Adrenal gland (tissue), 12 donors: ENCODE measurements around the gene OTUB2. TPM values are rescaled to one million over a fixed set of nuclear protein-coding genes. Genes with fewer than 3 reads are reported as not detected.

Source experiments
- DNase-seq, 7 donors: peaks; one replicate each; pipeline ENCODE4 v3.0.0-alpha.2; 2019 to 2020
- H3K27ac ChIP-seq, 5 donors: fragments of 200-600 bp; sonication (generic) in 4 of 5; 1 replicate in 3 of 5; 2 replicates in 2 of 5; pipeline versions ENCODE4 v1.5.1 to v1.8.0; 2016 to 2020; ENCODE audit warnings: mild to moderate bottlenecking in 1 of 5
- H3K27me3 ChIP-seq: fragments of 200-600 bp; 2 replicates; pipeline ENCODE4 v1.8.0; 2021
- H3K36me3 ChIP-seq, 2 donors: fragments of 200-600 bp; replicated peaks in 1 of 2; 1 replicate in 1 of 2; 2 replicates in 1 of 2; pipeline versions ENCODE4 v1.5.1 to v1.8.0; 2018 to 2022
- H3K4me1 ChIP-seq, 2 donors: fragments of 200-600 bp; replicated peaks in 1 of 2; 1 replicate in 1 of 2; 2 replicates in 1 of 2; pipeline versions ENCODE4 v1.5.1 to v1.8.0; 2018 to 2021
- H3K4me3 ChIP-seq, 4 donors: fragments of 200-600 bp; sonication (generic) in 3 of 4; one replicate each; pipeline ENCODE4 v1.5.1; 2016 to 2018
- H3K9me3 ChIP-seq, 3 donors: fragments of 200-600 bp; sonication (generic) in 1 of 3; replicated peaks in 1 of 3; 1 replicate in 2 of 3; 2 replicates in 1 of 3; pipeline versions ENCODE4 v1.5.1 to v1.8.0; 2016 to 2021
- CTCF ChIP-seq, 6 experiments: fragments of 450-650 bp in 4 of 6; fragments of 200-600 bp in 2 of 6; sonication (generic) in 1 of 6; IDR thresholded peaks; 1 replicate in 5 of 6; 2 replicates in 1 of 6; pipeline versions ENCODE4 v1.5.1 to v1.8.0; 2016 to 2021; ENCODE audit warnings: antibody characterized with exemption in 6 of 6, mild to moderate bottlenecking in 2 of 6, moderate library complexity in 1 of 6
- POLR2A ChIP-seq, 2 donors: fragments of 450-650 bp; IDR thresholded peaks; one replicate each; pipeline ENCODE4 v1.6.1; 2017; ENCODE audit warnings: antibody characterized with exemption in 2 of 2, mild to moderate bottlenecking in 2 of 2, moderate library complexity in 1 of 2
- WGBS, 4 donors: extraction: QIAGEN DNeasy Blood & Tissue Kit in 2 of 4; methylation state at CpG; one replicate each; pipeline versions ENCODE4 v1.1.5 to v1.1.7; 2013 to 2017; 5-methylcytosine and 5-hydroxymethylcytosine counted together
- intact Hi-C, 2 donors: fragments of 100-400 bp; cut with DNase I; formaldehyde crosslinking; loops; one replicate each; pipeline versions ENCODE4 v1.14.1 to v1.15.0; 2022 to 2023
- polyA plus RNA-seq, 3 donors: library from polyadenylated mRNA; stranded (reverse); fragments of 200-250 nt in 2 of 3; fragments of 350-450 nt in 1 of 3; fragmentation: Illumina TruSeq in 1 of 3; extraction: RNeasy Lipid Tissue Mini Kit (QIAGEN cat#74804) in 1 of 3; gene quantifications; one replicate each; pipeline ENCODE4 v1.2.3, GENCODE V29; 2013 to 2014
- total RNA-seq, 9 donors: library from RNA; depleted of rRNA in 4 of 9; stranded (reverse); fragments of >200 nt in 4 of 9; fragments of 120-200 nt in 1 of 9; fragmentation: NEBNext Ultra II Directional in 1 of 9; extraction: Animal tissue kit (Norgen Biotek cat#: 25700) in 1 of 9; gene quantifications; one replicate each; pipeline versions ENCODE4 v1.1.0 to v1.2.4, GENCODE V29; 2013 to 2023
- donor health status: healthy with polysubstance abuse.
- donor health status: Bipolar disorder and iron deficiency.
- donor health status: DM: yes; HTN: yes; CAD: no.
- donor health status: DM: no; HTN: no; CAD: no.
- donor health status: DM: no; HTN: no; CAD: no.
- donor health status: DM: yes; HTN: yes; CAD: no.

The OTUB2 gene
- total and polyA plus RNA-seq, 12 donors: 0.17 to 10.7 (median 1.5) TPM

DNA sequence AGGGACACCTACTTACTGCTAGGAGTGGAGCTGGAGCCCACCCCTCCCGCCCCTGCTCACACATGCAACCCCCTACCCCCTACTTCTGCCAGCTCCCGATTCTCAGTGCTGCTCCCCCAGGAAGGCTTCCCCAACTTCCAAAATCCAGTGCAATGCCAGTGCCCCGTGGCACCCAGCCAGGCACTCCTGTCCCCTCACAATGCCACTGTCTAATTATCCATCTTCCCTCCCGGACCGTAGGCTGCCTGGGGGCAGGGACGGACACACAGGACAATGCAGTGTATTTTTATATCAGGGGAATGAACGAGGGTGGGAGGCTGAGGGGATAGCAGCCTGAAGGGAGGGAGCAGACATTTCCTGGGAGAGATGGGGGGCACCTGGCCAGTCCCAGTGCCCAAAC lies 12.4 kb downstream of the OTUB2 start:
- 83 to 95% (median 87%) methylated on average over 6 to 7 of the region's 7 CpGs for WGBS, 4 donors
- peaks cover 0 to 5% of the 10 kb centered on the region in 2 donors for H3K4me1 ChIP-seq
- no peaks in the 10 kb centered on the region for H3K9me3 ChIP-seq
- H3K27me3 ChIP-seq: no peaks in the 10 kb centered on the region
- H3K4me3 ChIP-seq: no peak overlapping the region
- H3K27ac ChIP-seq: no peak overlapping the region
- no peaks in the 10 kb centered on the region for H3K36me3 ChIP-seq
- no peak for TF ChIP-seq CTCF (IDR thresholded peaks at IDR 0.05)
- no peak for TF ChIP-seq POLR2A (IDR thresholded peaks at IDR 0.05)
- no peak for DNase-seq
- intact Hi-C loops: loop anchor here in 1 of 2 donors (5.0 kb wide), 1 partner anchor 99 kb away; no protein-coding TSS in a partner anchor

DNA sequence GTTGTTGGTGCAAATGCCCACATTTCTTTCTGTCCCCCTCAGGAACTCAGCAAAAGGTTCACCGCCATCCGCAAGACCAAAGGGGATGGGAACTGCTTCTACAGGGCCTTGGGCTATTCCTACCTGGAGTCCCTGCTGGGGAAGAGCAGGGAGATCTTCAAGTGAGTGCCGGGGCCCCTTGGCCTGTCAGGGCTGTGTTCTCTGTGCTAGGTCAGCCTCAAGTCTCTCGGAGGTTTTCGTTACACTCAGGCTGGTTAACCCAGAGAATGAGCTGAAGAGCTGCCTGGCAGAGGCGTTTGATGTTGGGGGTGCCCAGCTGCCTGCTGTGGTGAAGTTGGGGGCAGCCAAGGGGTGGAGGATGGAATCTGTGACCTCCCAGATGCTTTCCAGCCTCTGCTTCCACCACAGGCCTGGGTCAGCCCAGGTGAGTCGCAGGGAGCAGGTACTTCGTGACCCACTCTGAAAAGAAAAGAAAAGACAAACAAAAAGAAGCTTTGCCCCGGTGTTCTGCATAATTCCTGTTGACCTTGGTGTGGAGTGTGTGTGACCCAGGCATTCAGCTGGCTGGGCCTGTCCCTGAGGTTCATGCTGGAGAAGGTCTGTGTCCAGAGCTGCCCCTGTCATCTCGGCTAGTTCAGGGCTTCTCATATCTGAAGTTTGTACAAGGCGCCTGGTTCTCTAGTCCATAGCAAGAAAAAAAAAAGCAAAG lies 12.9 kb downstream of the OTUB2 start:
- no peak for TF ChIP-seq CTCF (IDR thresholded peaks at IDR 0.05)
- no peak for TF ChIP-seq POLR2A (IDR thresholded peaks at IDR 0.05)
- DNase-seq: no peak
- Histone ChIP-seq H3K9me3 (no peaks in the 10 kb centered on the region), H3K36me3 (no peaks in the 10 kb centered on the region), H3K4me3 (no peak overlapping the region), H3K4me1 (peaks cover 0 to 5% of the 10 kb centered on the region in 2 donors), H3K27me3 (no peaks in the 10 kb centered on the region), H3K27ac (no peak overlapping the region)
- intact Hi-C loops: loop anchor here in 1 of 2 donors (5.0 kb wide), 1 partner anchor 98 kb away; no protein-coding TSS in a partner anchor
- 79 to 87% (median 84%) methylated on average over 11 of the region's 11 CpGs for WGBS, 4 donors

DNA sequence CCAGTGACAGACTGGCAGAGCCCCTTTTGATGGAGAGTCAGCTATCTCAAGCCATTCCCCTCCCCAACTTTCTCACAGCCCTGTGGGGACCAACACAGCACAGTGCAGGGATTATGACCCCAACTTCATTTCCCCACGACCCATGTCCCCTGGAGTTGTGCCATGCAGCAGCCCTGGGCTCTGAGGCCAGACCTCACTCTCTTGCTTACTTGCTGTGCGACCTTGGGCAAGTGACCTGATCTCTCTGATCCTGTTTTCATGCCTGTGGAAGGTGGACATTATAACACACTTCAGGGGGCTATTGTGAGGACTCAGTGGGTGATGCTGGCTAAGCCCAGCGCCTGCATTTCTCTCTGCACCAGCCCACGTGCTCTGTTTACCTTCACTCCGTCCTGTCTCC lies 14.1 kb downstream of the OTUB2 start:
- Histone ChIP-seq H3K27ac (no peak overlapping the region), H3K9me3 (no peaks in the 10 kb centered on the region), H3K27me3 (no peaks in the 10 kb centered on the region), H3K4me3 (no peak overlapping the region), H3K36me3 (peaks cover 0 to 9% of the 10 kb centered on the region in 2 donors), H3K4me1 (peaks cover 0 to 5% of the 10 kb centered on the region in 2 donors)
- intact Hi-C loops: no loop called here
- no peak for DNase-seq
- TF ChIP-seq CTCF (IDR thresholded peaks at IDR 0.05) (no peak), POLR2A (IDR thresholded peaks at IDR 0.05) (no peak)
- WGBS, 4 donors: 57 to 77% (median 71%) methylated on average over 5 of the region's 5 CpGs

DNA sequence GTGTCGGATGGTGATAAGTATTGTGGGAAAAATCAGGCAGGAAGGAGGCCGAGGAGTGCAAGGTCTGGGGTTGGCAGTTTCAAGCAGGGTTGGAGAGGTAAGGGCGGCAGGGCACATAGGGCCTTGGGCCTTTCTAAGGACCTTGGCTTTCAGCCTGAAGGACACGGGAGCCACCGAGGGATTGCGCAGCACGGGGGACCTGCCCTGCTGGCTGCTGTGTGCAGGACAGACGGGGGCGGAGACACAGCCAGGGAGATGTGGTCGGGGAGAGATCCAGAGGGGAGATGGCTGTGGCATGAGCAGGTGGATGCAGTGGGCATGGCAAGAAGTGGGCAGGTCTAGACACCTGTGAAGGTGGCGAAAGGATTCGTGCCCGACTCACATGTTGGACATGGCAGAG lies 14.7 kb downstream of the OTUB2 start:
- TF ChIP-seq CTCF (IDR thresholded peaks at IDR 0.05) (peak in 1 of 6 experiments; percentile 19), POLR2A (IDR thresholded peaks at IDR 0.05) (no peak)
- Histone ChIP-seq H3K27me3 (no peaks in the 10 kb centered on the region), H3K27ac (no peak overlapping the region), H3K4me3 (no peak overlapping the region), H3K36me3 (peaks cover 0 to 14% of the 10 kb centered on the region in 2 donors), H3K4me1 (peaks cover 0 to 5% of the 10 kb centered on the region in 2 donors), H3K9me3 (no peaks in the 10 kb centered on the region)
- intact Hi-C loops: no loop called here
- DNase-seq: peak in 5 of 7 donors; percentile 25 to 61 (median 49)
- 52 to 71% (median 55%) methylated on average over 13 of the region's 13 CpGs for WGBS, 4 donors
